Left lung (tissue), 10 donors: ENCODE measurements around the gene MARCHF4. TPM values are rescaled to one million over a fixed set of nuclear protein-coding genes. Genes with fewer than 3 reads are reported as not detected.
A peak's percentile ranks its signal among the peaks of the same experiment; 100 is the strongest.
"Not testable (repeated sequence)": the region's sequence is repeated elsewhere in the genome, so short reads cannot be mapped to it uniquely, and the experiment has no call there.

Experiments
- ATAC-seq: fragments of 200-7000 bp; cut with Tn5 transposase; one replicate; pipeline ENCODE4 v1.9.1; 2020; ENCODE audit warnings: moderate library complexity
- DNase-seq, 4 donors: peaks; one replicate each; pipeline ENCODE4 v3.0.0-alpha.2; 2013 to 2020
- H3K27ac ChIP-seq, 2 donors: fragments of 200-600 bp; sonication (generic) in 1 of 2; one replicate each; pipeline versions ENCODE4 v1.5.0 to v1.8.0; 2020 to 2021
- H3K27me3 ChIP-seq, 2 donors: fragments of 200-600 bp; sonication (generic) in 1 of 2; one replicate each; pipeline versions ENCODE4 v1.5.0 to v1.8.0; 2020 to 2021
- H3K36me3 ChIP-seq, 2 donors: fragments of 200-600 bp; sonication (generic) in 1 of 2; one replicate each; pipeline versions ENCODE4 v1.5.0 to v1.8.0; 2020 to 2021
- H3K4me1 ChIP-seq, 2 donors: fragments of 200-600 bp; one replicate each; pipeline ENCODE4 v1.8.0; 2021
- H3K4me3 ChIP-seq, 2 donors: fragments of 200-600 bp; sonication (generic) in 1 of 2; one replicate each; pipeline versions ENCODE4 v1.5.0 to v1.8.0; 2020 to 2021; ENCODE audit warnings: mild to moderate bottlenecking in 1 of 2
- H3K9me3 ChIP-seq, 2 donors: fragments of 200-600 bp; sonication (generic) in 1 of 2; one replicate each; pipeline versions ENCODE4 v1.5.0 to v1.8.0; 2020 to 2021
- intact Hi-C, 2 donors: fragments of 100-400 bp; cut with DNase I; formaldehyde crosslinking; loops; one replicate each; pipeline versions ENCODE4 v1.11.2 to v1.14.2; 2022
- polyA plus RNA-seq, 6 donors: library from polyadenylated mRNA; unstranded; fragments of 120-200 nt; gene quantifications; one replicate each; pipeline ENCODE4 v1.2.1, GENCODE V29; 2013; ENCODE audit not compliant: insufficient read length in 6 of 6
- total RNA-seq, 2 donors: library from RNA; stranded (reverse); fragmentation: NEBNext Ultra II Directional; extraction: Animal tissue kit (Norgen Biotek cat#: 25700); gene quantifications; one replicate each; pipeline ENCODE4 v1.2.1, GENCODE V29; 2021
- TF ChIP-seq, protein P1 (sequence below), 2 donors: fragments of 200-600 bp; sonication (generic) in 1 of 2; IDR thresholded peaks; one replicate each; pipeline versions ENCODE4 v1.5.0 to v1.8.0; 2021; ENCODE audit warnings: antibody characterized with exemption in 2 of 2
- donor health status: DM: no; HTN: yes; CAD: no.
- donor health status: DM: no; HTN: no; CAD: no.

MARCHF4 gene
- total and polyA plus RNA-seq, 8 donors, result 0.15 to 0.61 (median 0.22) TPM; not detected in 1

GRCh38 chr2:216389570-216389969, 17.3 kb upstream of the MARCHF4 start:
- ATAC-seq, result peak; percentile 24
- Histone ChIP-seq H3K27me3 (no peaks in the 10 kb centered on the region), H3K36me3 (no peaks in the 10 kb centered on the region), H3K4me1 (no peaks in the 10 kb centered on the region), H3K4me3 (no peak overlapping the region), H3K27ac (no peak overlapping the region), H3K9me3 (no peaks in the 10 kb centered on the region)
- TF ChIP-seq, protein P1, sequence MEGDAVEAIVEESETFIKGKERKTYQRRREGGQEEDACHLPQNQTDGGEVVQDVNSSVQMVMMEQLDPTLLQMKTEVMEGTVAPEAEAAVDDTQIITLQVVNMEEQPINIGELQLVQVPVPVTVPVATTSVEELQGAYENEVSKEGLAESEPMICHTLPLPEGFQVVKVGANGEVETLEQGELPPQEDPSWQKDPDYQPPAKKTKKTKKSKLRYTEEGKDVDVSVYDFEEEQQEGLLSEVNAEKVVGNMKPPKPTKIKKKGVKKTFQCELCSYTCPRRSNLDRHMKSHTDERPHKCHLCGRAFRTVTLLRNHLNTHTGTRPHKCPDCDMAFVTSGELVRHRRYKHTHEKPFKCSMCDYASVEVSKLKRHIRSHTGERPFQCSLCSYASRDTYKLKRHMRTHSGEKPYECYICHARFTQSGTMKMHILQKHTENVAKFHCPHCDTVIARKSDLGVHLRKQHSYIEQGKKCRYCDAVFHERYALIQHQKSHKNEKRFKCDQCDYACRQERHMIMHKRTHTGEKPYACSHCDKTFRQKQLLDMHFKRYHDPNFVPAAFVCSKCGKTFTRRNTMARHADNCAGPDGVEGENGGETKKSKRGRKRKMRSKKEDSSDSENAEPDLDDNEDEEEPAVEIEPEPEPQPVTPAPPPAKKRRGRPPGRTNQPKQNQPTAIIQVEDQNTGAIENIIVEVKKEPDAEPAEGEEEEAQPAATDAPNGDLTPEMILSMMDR (IDR thresholded peaks at IDR 0.05), result no peak
- intact Hi-C loops, result no loop called here
- DNase-seq, result no peak

GRCh38 chr2:216388046-216388884, 16.0 kb upstream of the MARCHF4 start:
- Histone ChIP-seq H3K9me3 (no peaks in the 10 kb centered on the region), H3K27me3 (no peaks in the 10 kb centered on the region), H3K27ac (no peak overlapping the region), H3K36me3 (no peaks in the 10 kb centered on the region), H3K4me3 (no peak overlapping the region), H3K4me1 (no peaks in the 10 kb centered on the region)
- TF ChIP-seq, protein P1 (IDR thresholded peaks at IDR 0.05), result no peak
- no peak for ATAC-seq
- no peak for DNase-seq
- intact Hi-C loops, result no loop called here

GRCh38 chr2:216387262-216387661, 15.0 kb upstream of the MARCHF4 start:
- ATAC-seq, result no peak
- H3K4me3 ChIP-seq, result no peak overlapping the region
- no peak overlapping the region for H3K27ac ChIP-seq
- no peaks in the 10 kb centered on the region for H3K4me1 ChIP-seq
- H3K9me3 ChIP-seq, result no peaks in the 10 kb centered on the region
- TF ChIP-seq, protein P1 (IDR thresholded peaks at IDR 0.05), result no peak
- no peaks in the 10 kb centered on the region for H3K36me3 ChIP-seq
- intact Hi-C loops, result no loop called here
- no peak for DNase-seq
- no peaks in the 10 kb centered on the region for H3K27me3 ChIP-seq

- TF ChIP-seq, protein P1 (IDR thresholded peaks at IDR 0.05), result no peak
- no peak for ATAC-seq
- DNase-seq, result no peak
- Histone ChIP-seq H3K4me3 (no peak overlapping the region), H3K27me3 (no peaks in the 10 kb centered on the region), H3K36me3 (no peaks in the 10 kb centered on the region), H3K4me1 (no peaks in the 10 kb centered on the region), H3K27ac (no peak overlapping the region), H3K9me3 (no peaks in the 10 kb centered on the region)
- intact Hi-C loops, result no loop called here
Measured at GRCh38 chr2:216385478-216385877, 13.2 kb upstream of the MARCHF4 start.

- H3K4me1 ChIP-seq, ATAC-seq, H3K27ac ChIP-seq, H3K27me3 ChIP-seq, H3K4me3 ChIP-seq, DNase-seq, intact Hi-C loops, H3K9me3 ChIP-seq, H3K36me3 ChIP-seq: not testable (repeated sequence)
Measured at GRCh38 chr2:216384409-216384808, 12.1 kb upstream of the MARCHF4 start.
